GM19238 (cell line): ENCODE measurements around the gene MAJIN.

ENCODE experiments used
- DNase-seq: peaks from one replicate; pipeline ENCODE4 v3.0.0; 2011; ENCODE audit warnings: low spot score; ENCODE audit not compliant: insufficient read length

Gene MAJIN

GRCh38 chr11:64914123-64914522 lies 57.8 kb downstream of the MAJIN start:
- DNase-seq, result no peak

- no peak for DNase-seq
Measured at GRCh38 chr11:64913171-64913727, 58.7 kb downstream of the MAJIN start.

- DNase-seq, result no peak
Measured at GRCh38 chr11:64911689-64912088, 60.2 kb downstream of the MAJIN start.

DNA sequence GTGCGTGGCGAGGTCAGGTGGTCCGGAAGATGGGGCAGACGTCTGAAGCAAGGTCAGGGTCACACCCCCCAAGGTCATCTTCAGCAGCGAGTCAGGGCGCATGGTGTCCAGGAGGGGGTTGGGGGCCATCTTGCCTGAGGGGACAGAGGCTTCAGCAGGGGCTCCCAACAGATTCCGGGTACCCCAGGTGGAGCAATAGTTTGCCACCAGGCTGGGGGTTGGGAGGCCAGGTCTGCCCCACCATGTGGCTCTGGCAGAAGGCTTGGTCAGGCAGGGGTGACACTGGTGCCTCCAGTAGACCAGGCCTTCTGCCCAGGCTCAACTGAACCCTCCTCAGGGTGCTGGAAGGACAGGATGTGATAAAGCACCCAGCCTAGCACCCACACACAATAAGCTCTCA lies 60.8 kb downstream of the MAJIN start:
- DNase-seq, result no peak

GRCh38 chr11:64910451-64911093 lies 61.3 kb downstream of the MAJIN start:
- no peak for DNase-seq

- DNase-seq, result no peak
Measured at GRCh38 chr11:64909653-64910343, 62.1 kb downstream of the MAJIN start.

GRCh38 chr11:64908766-64909165 lies 63.1 kb downstream of the MAJIN start:
- DNase-seq, result no peak

- DNase-seq, result no peak
Measured at GRCh38 chr11:64906314-64906635, 65.6 kb downstream of the MAJIN start.

DNA sequence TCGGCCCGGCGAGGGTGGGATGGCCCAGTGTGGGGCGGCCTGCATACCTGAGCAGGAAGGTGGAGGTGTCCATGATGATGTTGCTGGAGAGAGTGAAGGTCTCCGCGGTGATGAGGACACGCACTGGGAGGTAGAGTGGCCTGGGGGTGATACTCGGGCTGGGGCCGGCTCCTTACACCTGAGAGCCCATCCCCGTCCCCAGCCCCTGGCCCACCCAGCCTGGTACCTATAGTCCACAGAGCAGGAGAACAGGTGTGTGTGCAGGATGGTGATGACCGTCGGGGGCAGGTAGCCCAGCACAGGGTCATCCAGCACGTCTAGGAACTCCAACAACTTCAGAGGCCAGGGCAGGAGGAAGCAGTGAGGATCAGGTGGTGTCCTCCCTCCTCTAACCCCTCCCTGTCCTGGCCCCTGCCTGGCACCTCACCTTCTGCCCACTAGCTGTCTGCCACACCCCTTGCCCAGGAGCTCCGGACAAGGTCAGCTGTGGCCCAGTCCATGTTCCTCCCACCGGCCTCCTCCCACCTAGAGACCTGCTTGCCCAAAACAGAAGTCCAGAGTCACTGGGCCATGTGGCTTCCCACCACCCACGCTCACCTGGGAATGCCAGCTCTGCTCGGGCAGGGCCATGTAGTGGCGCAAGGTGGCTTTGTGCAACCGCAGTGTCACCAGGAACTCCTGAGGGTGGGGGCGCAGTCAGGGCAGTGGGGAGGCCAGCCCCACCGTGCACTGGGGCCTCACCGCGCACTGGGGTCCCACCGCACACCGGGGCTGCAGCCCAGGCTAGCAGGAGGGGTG lies 66.2 kb downstream of the MAJIN start:
- no peak for DNase-seq

DNA sequence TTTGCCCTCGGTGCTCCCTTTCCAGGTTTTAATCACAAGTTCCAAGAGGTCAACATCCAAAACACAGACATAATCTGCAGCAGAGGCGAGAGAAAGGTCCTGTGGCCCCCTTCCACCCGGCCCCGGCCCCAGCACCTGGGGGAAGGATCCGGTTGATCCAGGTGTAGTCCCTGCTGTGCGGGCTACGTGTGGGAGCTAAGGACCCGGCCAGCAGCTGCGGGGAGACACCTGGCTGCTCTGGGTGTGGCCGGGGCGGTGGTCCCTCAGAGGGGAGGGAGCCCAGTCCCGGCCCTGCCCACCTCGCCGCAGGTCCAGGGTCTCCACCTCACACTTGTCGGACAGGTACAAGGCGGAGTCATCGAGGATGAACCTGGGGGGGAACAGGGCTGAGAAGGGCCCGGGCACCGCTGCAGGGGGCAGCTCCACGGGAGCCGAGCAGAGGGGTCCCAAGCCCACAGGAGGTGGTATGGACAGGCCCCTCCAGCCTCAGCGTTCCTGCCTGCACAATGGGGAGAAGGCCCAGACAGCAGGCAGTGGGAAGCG lies 68.5 kb downstream of the MAJIN start:
- DNase-seq, result no peak

GRCh38 chr11:64902102-64902900 lies 69.6 kb downstream of the MAJIN start:
- DNase-seq, result no peak

DNA sequence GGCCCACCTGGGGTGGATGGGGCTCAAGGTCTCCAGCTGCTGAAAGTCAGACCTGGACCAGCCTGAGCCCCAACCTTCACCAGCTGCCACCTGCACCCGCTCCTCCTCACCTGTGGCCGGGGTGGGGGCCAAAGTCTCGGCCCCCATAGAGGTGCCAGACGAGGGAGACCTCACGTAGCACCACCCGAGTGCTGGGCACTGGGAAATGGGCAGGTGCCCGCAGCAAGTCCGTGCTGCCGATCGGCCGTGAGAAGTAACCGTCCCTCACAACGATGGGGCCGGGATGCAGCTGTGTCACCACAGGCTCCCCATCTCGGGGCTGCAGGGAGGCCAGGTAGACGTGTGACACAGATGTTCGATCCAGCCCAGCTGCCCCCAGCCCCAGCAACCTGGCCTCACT lies 71.1 kb downstream of the MAJIN start:
- no peak for DNase-seq

GRCh38 chr11:64900263-64900678 lies 71.6 kb downstream of the MAJIN start:
- no peak for DNase-seq

- DNase-seq, result no peak
Measured at GRCh38 chr11:64898541-64898940, 73.4 kb downstream of the MAJIN start.

DNA sequence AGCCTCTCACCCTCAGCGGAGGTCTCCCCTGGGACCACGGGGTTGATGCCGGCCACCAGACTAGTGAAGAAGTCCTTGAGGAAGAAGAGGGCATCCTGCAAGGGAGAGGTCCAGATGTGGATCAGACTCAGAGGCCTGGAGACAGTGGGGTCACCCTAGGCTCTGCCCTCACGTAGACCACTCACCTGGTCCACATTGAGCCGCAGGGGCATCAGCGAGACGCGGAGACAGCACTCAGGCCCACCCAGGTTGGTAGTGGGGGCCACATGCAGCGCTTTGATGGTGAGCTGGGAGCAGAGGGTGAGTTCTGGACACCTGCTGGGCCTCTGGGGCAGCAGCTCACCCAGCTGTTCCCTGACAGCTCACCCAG lies 73.8 kb downstream of the MAJIN start:
- no peak for DNase-seq

DNA sequence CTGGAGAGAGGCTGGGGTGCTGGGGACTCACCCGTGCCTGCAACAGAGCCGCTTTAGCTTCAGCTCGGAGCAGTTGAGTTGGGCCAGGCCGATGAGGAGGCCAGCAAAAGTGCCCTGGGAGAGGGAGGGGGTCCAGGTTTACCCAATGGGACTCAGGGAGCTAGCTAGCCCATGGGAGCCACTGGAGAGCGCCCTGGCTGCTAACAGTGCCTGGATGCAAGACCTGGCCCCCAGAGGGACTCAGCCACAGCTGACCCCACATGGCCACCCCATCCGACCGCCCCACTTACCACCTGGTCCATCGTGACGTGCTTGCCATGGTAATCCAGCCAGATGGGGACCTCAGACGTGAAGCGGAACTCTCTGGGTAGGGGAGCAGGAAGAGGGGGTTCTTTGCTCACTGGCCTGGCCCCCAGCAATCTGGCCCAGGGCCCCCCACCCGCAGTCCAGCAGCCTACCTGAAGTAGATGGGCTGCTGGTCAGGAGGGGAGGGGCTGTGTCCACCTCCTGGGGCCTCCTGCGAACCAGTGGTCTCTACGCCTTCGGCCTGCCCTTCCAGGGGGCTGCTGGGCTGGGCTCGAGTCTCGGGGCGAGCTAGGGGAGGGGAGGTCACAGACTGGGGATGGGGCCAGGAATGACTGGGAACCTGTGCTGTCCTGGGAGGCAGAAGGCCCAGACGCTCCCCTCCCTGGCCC lies 74.4 kb downstream of the MAJIN start:
- DNase-seq, result no peak

DNA sequence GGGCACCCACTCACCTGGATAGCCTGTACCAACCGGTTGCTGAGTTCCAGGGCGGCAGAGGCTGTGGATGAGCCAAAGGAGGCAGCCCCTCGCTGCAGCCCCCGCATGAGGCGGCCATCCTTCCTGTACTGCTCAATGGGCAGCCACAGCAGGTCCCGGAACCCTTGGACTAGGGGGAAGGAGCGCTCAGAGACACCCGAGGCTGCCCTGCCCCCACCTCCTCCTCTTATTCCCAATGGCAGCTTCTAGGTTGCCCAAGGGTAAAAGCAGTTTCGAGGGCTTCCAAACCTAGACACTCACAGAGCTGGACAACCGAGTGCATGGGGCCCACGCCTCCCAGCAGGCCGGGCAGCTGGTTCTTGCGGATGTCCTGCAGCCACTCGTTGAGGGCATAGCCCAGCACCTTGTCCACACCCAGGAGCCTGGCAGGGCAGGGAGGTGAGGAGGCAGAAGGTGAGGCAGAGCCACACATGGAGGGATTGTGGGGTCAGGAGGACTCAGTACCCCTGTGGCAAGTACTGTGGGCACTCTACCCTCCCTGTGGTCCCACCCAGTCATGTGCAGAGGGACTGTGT lies 75.4 kb downstream of the MAJIN start:
- DNase-seq, result no peak

DNA sequence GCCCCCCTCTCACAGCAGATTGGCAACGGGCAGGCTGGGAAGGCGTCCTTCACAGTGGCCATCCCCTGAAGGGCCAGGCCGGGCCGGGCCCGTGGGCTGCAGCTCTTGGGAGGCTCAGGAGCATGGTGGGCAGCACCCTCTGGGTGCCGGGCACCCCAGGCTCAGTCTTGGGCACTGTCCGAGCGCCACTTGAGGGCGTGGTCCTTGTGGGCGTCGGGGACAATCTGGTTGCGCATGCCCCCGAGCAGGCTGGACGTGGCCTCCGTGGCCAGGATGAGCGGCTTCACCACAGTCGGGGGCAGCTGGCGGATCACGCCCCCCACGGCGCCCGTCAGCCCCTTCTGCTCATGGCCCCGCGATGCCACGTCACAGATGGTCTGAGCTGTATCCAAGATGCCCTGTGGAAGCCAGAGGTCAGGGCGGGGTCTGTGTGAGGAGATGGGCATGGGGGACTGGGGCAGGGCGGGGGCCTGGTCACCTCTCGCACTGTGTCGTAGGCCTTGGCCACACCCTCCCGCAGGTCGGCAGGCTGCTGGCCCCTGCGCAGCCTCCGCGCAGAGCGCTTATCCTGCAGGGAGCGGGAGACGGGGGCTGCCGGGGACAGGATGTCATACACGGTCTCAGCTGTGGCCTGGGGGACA lies 77.0 kb downstream of the MAJIN start:
- no peak for DNase-seq

- DNase-seq, result peak; percentile 92
Measured at GRCh38 chr11:64894070-64894811, 77.7 kb downstream of the MAJIN start.
